K562 (cell line): Measurements from ENCODE around the gene ATRIP. TPM values are rescaled to one million over a fixed set of nuclear protein-coding genes. Genes with fewer than 3 reads are reported as not detected.

Experiments
- ATAC-seq: fragments of 200-7000 bp; cut with Tn5 transposase; 3 replicates; pipeline ENCODE4 v1.9.1; 2020; ENCODE audit warnings: moderate library complexity
- BruUV-seq: library from RNA; stranded (reverse); fragments of 400-500 nt; replicated peaks from 2 replicates; lab custom pipeline; 2021; lab: Mats Ljungman, UMichigan
- CTCF ChIA-PET: fragments of 300-600 bp; formaldehyde crosslinking; extraction: SDS; loops from one replicate; lab custom pipeline; 2021; ENCODE audit warnings: low intra/inter-chr PET ratio; lab: Yijun Ruan, JAX
- POLR2A ChIA-PET: fragments of 300-600, 350-650 bp; sonication (Branson Sonifier 250); formaldehyde crosslinking; extraction: SDS; loops from one replicate; lab custom pipeline; 2021; ENCODE audit warnings: antibody characterized with exemption, inconsistent platforms; lab: Yijun Ruan, JAX
- DNase-seq, 4 experiments: peaks; one replicate each; pipeline versions ENCODE4 v3.0.0 to v3.0.0-alpha.2; 2011 to 2018; ENCODE audit warnings: low spot score in 3 of 4, mixed read lengths in 3 of 4; ENCODE audit errors: extremely low read depth in 1 of 4
- FAIRE-seq: peaks from 2 replicates; lab custom pipeline; 2011; peaks lifted over from hg19 to GRCh38; lab: Jason Lieb, UNC
- H2AFZ ChIP-seq: 2 replicates; pipeline ENCODE4 v1.6.0; 2011; ENCODE audit warnings: low read depth, low read length, control low read depth, inconsistent platforms
- H3K27ac ChIP-seq: fragments of 200-600 bp; 3 replicates; pipeline ENCODE4 v1.8.0; 2011; ENCODE audit warnings: low read depth, mild to moderate bottlenecking, control low read depth, inconsistent platforms, low read length, moderate library complexity, mixed read lengths; ENCODE audit errors: extremely low read depth
- H3K27me3 ChIP-seq, 2 experiments: fragments of 300-600 bp in 1 of 2; 2 replicates in 1 of 2; 3 replicates in 1 of 2; pipeline versions ENCODE4 v1.6.0 to v1.8.0; 2011; ENCODE audit warnings: inconsistent platforms in 2 of 2, low read length in 2 of 2, mild to moderate bottlenecking in 1 of 2, mixed read lengths in 1 of 2, moderate library complexity in 1 of 2; ENCODE audit not compliant: control insufficient read depth in 2 of 2, insufficient read depth in 2 of 2
- H3K36me3 ChIP-seq: fragments of 300-600 bp; 3 replicates; pipeline ENCODE4 v1.8.0; 2011; ENCODE audit warnings: mild to moderate bottlenecking, low read length, inconsistent platforms; ENCODE audit not compliant: control insufficient read depth, insufficient read depth
- H3K4me1 ChIP-seq, 2 experiments: fragments of 200-600 bp in 1 of 2; replicated peaks in 1 of 2; 2 replicates in 1 of 2; 3 replicates in 1 of 2; pipeline versions ENCODE4 v1.5.1 to v1.8.0; 2011; ENCODE audit warnings: inconsistent platforms in 2 of 2, low read length in 2 of 2, mild to moderate bottlenecking in 1 of 2, mixed read lengths in 1 of 2, moderate library complexity in 1 of 2; ENCODE audit not compliant: control insufficient read depth in 2 of 2, insufficient read depth in 2 of 2
- H3K4me2 ChIP-seq: 2 replicates; pipeline ENCODE4 v1.6.1; 2011; ENCODE audit warnings: low read length, control low read depth, inconsistent platforms, mixed read lengths; ENCODE audit not compliant: insufficient read depth
- H3K4me3 ChIP-seq: fragments of 200-600 bp; sonication (generic), shearing (Covaris generic); 2 replicates; pipeline ENCODE4 v1.5.1; 2016; ENCODE audit warnings: control low read depth, inconsistent platforms
- H3K79me2 ChIP-seq: fragments of 200-600 bp; 3 replicates; pipeline ENCODE4 v1.8.0; 2011; ENCODE audit warnings: low read length, inconsistent platforms; ENCODE audit not compliant: control insufficient read depth, insufficient read depth
- H3K9ac ChIP-seq, 2 experiments: 2 replicates each; pipeline versions ENCODE4 v1.6.0 to v1.6.1; 2011; ENCODE audit warnings: low read depth in 2 of 2, low read length in 2 of 2, control low read depth in 1 of 2, inconsistent platforms in 1 of 2, mild to moderate bottlenecking in 1 of 2, mixed read lengths in 1 of 2; ENCODE audit not compliant: insufficient read depth in 1 of 2
- H3K9me1 ChIP-seq: one replicate; pipeline ENCODE4 v1.6.0; 2011; ENCODE audit warnings: inconsistent platforms, mild to moderate bottlenecking, low read length, moderate library complexity; ENCODE audit not compliant: control insufficient read depth, insufficient read depth
- H3K9me3 ChIP-seq: replicated peaks from 2 replicates; pipeline ENCODE4 v1.5.1; 2011; ENCODE audit warnings: low read depth, low read length, inconsistent platforms; ENCODE audit not compliant: control insufficient read depth, insufficient read depth
- H4K20me1 ChIP-seq: replicated peaks from 2 replicates; pipeline ENCODE4 v1.6.1; 2011; ENCODE audit warnings: low read length, inconsistent platforms, mixed read lengths; ENCODE audit not compliant: control insufficient read depth, insufficient read depth
- CREM ChIP-seq: IDR thresholded peaks from 2 replicates; pipeline ENCODE4 v1.6.1; 2014; ENCODE audit warnings: antibody characterized with exemption, low read depth
- CTBP1 ChIP-seq: fragments of 450-650 bp; IDR thresholded peaks from 2 replicates; pipeline ENCODE4 v1.6.1; 2016; ENCODE audit warnings: borderline replicate concordance
- GTF2F1 ChIP-seq: IDR thresholded peaks from 2 replicates; pipeline ENCODE4 v1.6.1; 2011; ENCODE audit warnings: low read depth, low read length, improper control_type of control experiment
- HDAC2 ChIP-seq: fragments of 450-650 bp; IDR thresholded peaks from 2 replicates; pipeline ENCODE4 v1.6.1; 2016; ENCODE audit warnings: mild to moderate bottlenecking
- ZNF778 ChIP-seq: fragments of 450-650 bp; formaldehyde crosslinking; IDR thresholded peaks from 2 replicates; pipeline ENCODE4 v1.4.0; 2020; ENCODE audit warnings: mild to moderate bottlenecking, moderate library complexity
- WGBS: fragments of 100-300 bp; shearing (Covaris generic); methylation state at CpG from one replicate; pipeline ENCODE4 v1.1.6; 2016; ENCODE audit warnings: low coverage, mixed read lengths; ENCODE audit not compliant: insufficient coverage; ENCODE audit errors: missing lambda C conversion rate; 5-methylcytosine and 5-hydroxymethylcytosine counted together
- in situ Hi-C: fragments of 300-500 bp; cut with MboI; formaldehyde crosslinking; loops from 4 replicates; pipeline ENCODE4 v1.15.0; 2018; ENCODE audit warnings: inconsistent platforms, mixed read lengths
- intact Hi-C: fragments of 100-400 bp; cut with micrococcal nuclease; formaldehyde crosslinking; loops from 2 replicates; pipeline ENCODE4 v1.14.2; 2022
- polyA plus RNA-seq, 8 experiments: library from polyadenylated mRNA; depleted of rRNA in 4 of 8; stranded (reverse) in 5 of 8; unstranded in 3 of 8; fragments of >200 nt; fragmentation: Nextera tagmentation in 2 of 8; fragmentation: Illumina TruSeq in 1 of 8; extraction: Ambion mirVana in 2 of 8; extraction: Trizol in 1 of 8; gene quantifications; 2 replicates each; pipeline versions ENCODE4 v1.2.1 to v1.2.3, GENCODE V29; 2011 to 2014; ENCODE audit warnings: inconsistent platforms in 1 of 8, missing spikeins in 1 of 8
- total RNA-seq, 7 experiments: library from RNA; depleted of rRNA in 6 of 7; stranded (reverse); fragments of >200 nt in 6 of 7; fragmentation: Illumina TruSeq in 2 of 7; extraction: Trizol in 2 of 7; gene quantifications; 2 replicates each; pipeline versions ENCODE4 v1.2.1 to v1.2.3, GENCODE V29; 2011 to 2021; ENCODE audit warnings: low replicate concordance in 1 of 7
- TF ChIP-seq, protein P1 (sequence below): fragments of 450-650 bp; IDR thresholded peaks from 2 replicates; pipeline ENCODE4 v1.6.1; 2017; ENCODE audit warnings: antibody characterized with exemption
- TF ChIP-seq, protein P2 (sequence below): fragments of 250-450 bp; sonication (Bioruptor Pico); IDR thresholded peaks from 2 replicates; pipeline ENCODE4 v1.4.0; 2020; ENCODE audit warnings: mild to moderate bottlenecking, moderate library complexity, borderline replicate concordance
- TF ChIP-seq, protein P3 (sequence below): sonication (generic); formaldehyde crosslinking; IDR thresholded peaks from 2 replicates; pipeline ENCODE4 v1.8.1; 2023; ENCODE audit warnings: mild to moderate bottlenecking, missing genetic modification reagents
- TF ChIP-seq, protein P4 (sequence below): fragments of 450-650 bp; IDR thresholded peaks from 2 replicates; pipeline ENCODE4 v1.6.1; 2017; ENCODE audit warnings: mild to moderate bottlenecking, moderate library complexity
- TF ChIP-seq, protein P5 (sequence below): fragments of 450-650 bp; formaldehyde crosslinking; IDR thresholded peaks from 2 replicates; pipeline ENCODE4 v1.4.0; 2022; ENCODE audit warnings: missing genetic modification characterization

The ATRIP gene
- total and polyA plus RNA-seq, 9 of the 15 experiments (the other 6 are each of a cell fraction or from before 2014, with no cell fraction given): 1.7 to 15.7 (median 10.5) TPM

DNA sequence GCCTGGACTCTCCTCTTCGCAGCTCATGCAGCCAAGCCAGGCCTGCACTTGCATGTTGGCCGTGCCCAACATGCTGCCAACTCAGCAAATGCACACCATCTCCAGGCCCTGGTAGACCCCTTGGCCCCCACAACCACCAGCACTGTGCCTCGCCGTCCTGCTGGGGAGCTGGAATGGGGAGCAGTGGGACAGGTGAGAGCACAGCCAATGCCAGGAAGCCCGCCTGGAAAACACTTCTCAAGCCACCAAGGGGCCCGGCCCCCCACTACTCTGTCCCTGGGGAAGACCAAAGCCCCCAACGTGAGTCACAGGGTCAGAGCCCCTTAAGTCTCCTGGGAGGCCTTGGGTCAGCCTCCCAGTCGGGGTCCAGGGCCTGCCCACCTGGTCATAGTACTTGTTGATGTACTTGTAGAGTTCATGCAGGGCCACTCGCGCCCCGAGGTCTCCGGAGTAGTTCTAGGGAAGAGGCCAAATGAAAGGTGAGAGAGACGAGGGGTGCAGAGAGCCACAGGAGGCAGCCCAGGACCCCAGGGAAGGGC lies 41.1 kb upstream of the ATRIP start (continued):
- TF ChIP-seq, protein P1, sequence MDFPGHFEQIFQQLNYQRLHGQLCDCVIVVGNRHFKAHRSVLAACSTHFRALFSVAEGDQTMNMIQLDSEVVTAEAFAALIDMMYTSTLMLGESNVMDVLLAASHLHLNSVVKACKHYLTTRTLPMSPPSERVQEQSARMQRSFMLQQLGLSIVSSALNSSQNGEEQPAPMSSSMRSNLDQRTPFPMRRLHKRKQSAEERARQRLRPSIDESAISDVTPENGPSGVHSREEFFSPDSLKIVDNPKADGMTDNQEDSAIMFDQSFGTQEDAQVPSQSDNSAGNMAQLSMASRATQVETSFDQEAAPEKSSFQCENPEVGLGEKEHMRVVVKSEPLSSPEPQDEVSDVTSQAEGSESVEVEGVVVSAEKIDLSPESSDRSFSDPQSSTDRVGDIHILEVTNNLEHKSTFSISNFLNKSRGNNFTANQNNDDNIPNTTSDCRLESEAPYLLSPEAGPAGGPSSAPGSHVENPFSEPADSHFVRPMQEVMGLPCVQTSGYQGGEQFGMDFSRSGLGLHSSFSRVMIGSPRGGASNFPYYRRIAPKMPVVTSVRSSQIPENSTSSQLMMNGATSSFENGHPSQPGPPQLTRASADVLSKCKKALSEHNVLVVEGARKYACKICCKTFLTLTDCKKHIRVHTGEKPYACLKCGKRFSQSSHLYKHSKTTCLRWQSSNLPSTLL: no peak
- TF ChIP-seq GTF2F1: no peak
- TF ChIP-seq, protein P2, sequence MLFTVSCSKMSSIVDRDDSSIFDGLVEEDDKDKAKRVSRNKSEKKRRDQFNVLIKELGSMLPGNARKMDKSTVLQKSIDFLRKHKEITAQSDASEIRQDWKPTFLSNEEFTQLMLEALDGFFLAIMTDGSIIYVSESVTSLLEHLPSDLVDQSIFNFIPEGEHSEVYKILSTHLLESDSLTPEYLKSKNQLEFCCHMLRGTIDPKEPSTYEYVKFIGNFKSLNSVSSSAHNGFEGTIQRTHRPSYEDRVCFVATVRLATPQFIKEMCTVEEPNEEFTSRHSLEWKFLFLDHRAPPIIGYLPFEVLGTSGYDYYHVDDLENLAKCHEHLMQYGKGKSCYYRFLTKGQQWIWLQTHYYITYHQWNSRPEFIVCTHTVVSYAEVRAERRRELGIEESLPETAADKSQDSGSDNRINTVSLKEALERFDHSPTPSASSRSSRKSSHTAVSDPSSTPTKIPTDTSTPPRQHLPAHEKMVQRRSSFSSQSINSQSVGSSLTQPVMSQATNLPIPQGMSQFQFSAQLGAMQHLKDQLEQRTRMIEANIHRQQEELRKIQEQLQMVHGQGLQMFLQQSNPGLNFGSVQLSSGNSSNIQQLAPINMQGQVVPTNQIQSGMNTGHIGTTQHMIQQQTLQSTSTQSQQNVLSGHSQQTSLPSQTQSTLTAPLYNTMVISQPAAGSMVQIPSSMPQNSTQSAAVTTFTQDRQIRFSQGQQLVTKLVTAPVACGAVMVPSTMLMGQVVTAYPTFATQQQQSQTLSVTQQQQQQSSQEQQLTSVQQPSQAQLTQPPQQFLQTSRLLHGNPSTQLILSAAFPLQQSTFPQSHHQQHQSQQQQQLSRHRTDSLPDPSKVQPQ: no peak

DNA sequence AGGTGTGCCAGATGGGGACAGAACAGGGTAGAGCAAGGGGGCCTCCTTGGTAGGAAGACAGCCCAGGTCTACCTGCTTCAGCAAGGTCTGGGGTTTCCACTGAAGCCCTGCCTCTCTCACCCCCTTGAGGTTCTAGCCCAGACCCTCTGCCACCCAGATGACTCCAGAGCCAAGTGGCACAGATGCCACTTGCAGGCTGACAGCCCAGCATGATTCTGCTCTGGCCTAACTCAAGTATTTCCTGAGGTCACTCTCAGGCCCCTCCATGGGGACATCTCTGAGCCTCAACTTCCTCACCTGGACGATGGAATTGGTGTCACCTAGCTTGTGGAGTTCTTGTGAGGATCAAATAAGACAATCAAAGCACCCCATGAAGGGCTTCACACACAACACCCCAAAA lies 40.6 kb upstream of the ATRIP start:
- in situ Hi-C loops: no loop called here
- TF ChIP-seq CTBP1: no peak
- TF ChIP-seq, protein P3, sequence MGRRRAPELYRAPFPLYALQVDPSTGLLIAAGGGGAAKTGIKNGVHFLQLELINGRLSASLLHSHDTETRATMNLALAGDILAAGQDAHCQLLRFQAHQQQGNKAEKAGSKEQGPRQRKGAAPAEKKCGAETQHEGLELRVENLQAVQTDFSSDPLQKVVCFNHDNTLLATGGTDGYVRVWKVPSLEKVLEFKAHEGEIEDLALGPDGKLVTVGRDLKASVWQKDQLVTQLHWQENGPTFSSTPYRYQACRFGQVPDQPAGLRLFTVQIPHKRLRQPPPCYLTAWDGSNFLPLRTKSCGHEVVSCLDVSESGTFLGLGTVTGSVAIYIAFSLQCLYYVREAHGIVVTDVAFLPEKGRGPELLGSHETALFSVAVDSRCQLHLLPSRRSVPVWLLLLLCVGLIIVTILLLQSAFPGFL (CRISPR knock-in tag): no peak
- no peak for TF ChIP-seq HDAC2
- TF ChIP-seq, protein P4, sequence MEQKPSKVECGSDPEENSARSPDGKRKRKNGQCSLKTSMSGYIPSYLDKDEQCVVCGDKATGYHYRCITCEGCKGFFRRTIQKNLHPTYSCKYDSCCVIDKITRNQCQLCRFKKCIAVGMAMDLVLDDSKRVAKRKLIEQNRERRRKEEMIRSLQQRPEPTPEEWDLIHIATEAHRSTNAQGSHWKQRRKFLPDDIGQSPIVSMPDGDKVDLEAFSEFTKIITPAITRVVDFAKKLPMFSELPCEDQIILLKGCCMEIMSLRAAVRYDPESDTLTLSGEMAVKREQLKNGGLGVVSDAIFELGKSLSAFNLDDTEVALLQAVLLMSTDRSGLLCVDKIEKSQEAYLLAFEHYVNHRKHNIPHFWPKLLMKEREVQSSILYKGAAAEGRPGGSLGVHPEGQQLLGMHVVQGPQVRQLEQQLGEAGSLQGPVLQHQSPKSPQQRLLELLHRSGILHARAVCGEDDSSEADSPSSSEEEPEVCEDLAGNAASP: no peak
- TF ChIP-seq, protein P5, sequence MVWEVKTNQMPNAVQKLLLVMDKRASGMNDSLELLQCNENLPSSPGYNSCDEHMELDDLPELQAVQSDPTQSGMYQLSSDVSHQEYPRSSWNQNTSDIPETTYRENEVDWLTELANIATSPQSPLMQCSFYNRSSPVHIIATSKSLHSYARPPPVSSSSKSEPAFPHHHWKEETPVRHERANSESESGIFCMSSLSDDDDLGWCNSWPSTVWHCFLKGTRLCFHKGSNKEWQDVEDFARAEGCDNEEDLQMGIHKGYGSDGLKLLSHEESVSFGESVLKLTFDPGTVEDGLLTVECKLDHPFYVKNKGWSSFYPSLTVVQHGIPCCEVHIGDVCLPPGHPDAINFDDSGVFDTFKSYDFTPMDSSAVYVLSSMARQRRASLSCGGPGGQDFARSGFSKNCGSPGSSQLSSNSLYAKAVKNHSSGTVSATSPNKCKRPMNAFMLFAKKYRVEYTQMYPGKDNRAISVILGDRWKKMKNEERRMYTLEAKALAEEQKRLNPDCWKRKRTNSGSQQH (CRISPR knock-in tag): no peak
- TF ChIP-seq ZNF778 (CRISPR knock-in tag): no peak
- TF ChIP-seq CREM: no peak

More for the DNA sequence above, 40.6 kb upstream of the ATRIP start:
- DNase-seq (no peak), ATAC-seq (no peak), FAIRE-seq (no peak)
- H3K79me2 ChIP-seq: no peaks in the 10 kb centered on the region
- peaks cover 0 to 6% of the 10 kb centered on the region in 2 experiments; a peak in 1 of 5 replicates for H3K4me1 ChIP-seq
- intact Hi-C loops: loop anchor here (10.0 kb wide), 2 partner anchors 99 to 211 kb away; partner anchors contain the start of gene SHISA5
- H3K9ac ChIP-seq: 0 out of 4 replicates have a peak overlapping the region, but pooled peaks of 1 of the 2 experiments have one; percentile 52
- H3K36me3 ChIP-seq: no peaks in the 10 kb centered on the region
- no peak overlapping the region for H3K4me2 ChIP-seq
- no TSS peak for BruUV-seq
- CTCF ChIA-PET: no interaction called here
- no peak overlapping the region for H3K27ac ChIP-seq
- no peaks in the 10 kb centered on the region for H3K27me3 ChIP-seq
- H3K9me3 ChIP-seq: no peaks in the 10 kb centered on the region
- H4K20me1 ChIP-seq: 0 out of 2 replicates have a peak, but pooled peaks cover 6% of the 10 kb centered on the region
- H3K4me3 ChIP-seq: no peak overlapping the region
- no peak overlapping the region for H2AFZ ChIP-seq
- POLR2A ChIA-PET: interaction anchor here (0.6 to 0.9 kb wide), 4 partner anchors 10 to 991 kb away, joined by 3 read pairs; no protein-coding TSS in a partner anchor
- 7% methylated on average over 1 of the region's 1 CpG for WGBS
- H3K9me1 ChIP-seq: no peaks in the 10 kb centered on the region
